Measurements from ENCODE around the gene BBLN.

The BBLN gene

GRCh38 chr9:128145951-128146351 lies 14.1 kb upstream of the BBLN start:
- Histone ChIP-seq H3K4me1 (ENCODE audit: control insufficient read depth, insufficient read depth, low read length) (no peaks in the 10 kb centered on the region), H3K36me3 (ENCODE audit: control insufficient read depth, insufficient read depth, low read length) (no peaks in the 10 kb centered on the region), H3K4me3 (ENCODE audit: insufficient read depth, low read depth, low read length) (no peak overlapping the region), H3K27ac (ENCODE audit: insufficient read depth, low read depth, low read length, poor library complexity, severe bottlenecking) (no peak overlapping the region), H3K9me3 (ENCODE audit: control insufficient read depth, low read length) (no peaks in the 10 kb centered on the region), H3K27me3 (ENCODE audit: control insufficient read depth, insufficient read depth, low read length, poor library complexity, severe bottlenecking) (no peaks in the 10 kb centered on the region)
- WGBS, 2 experiments: 85 to 87% methylated on average over 13 of the region's 13 CpGs

DNA sequence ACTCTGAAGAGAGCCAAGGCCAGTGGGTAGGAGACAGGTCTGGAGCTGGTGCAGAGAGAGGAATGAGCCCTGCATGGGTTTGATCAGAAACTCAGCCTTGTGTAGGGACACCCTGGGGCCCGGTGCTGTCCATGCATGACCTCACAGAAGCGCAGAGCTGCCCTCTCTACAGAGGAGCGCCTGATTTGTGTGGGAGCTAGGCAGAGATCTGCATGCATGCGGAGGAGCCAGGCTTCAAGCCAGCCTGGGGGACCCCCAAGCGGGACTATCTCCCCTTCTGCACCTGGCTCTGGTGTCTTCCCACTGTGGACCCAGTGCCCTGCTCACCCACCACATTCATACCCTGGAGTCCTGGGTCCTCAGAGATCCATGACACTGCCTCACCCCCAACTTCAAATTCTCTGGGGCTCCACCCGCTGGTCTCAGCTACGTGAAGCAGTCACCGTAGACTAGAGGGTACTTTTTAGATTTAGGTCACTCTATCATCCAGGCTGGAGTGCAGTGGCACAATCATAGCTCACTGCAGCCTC lies 13.4 kb upstream of the BBLN start:
- Histone ChIP-seq H3K27me3 (ENCODE audit: control insufficient read depth, insufficient read depth, low read length, poor library complexity, severe bottlenecking) (no peaks in the 10 kb centered on the region), H3K9me3 (ENCODE audit: control insufficient read depth, low read length) (no peaks in the 10 kb centered on the region), H3K4me3 (ENCODE audit: insufficient read depth, low read depth, low read length) (no peak overlapping the region), H3K36me3 (ENCODE audit: control insufficient read depth, insufficient read depth, low read length) (no peaks in the 10 kb centered on the region), H3K27ac (ENCODE audit: insufficient read depth, low read depth, low read length, poor library complexity, severe bottlenecking) (no peak overlapping the region), H3K4me1 (ENCODE audit: control insufficient read depth, insufficient read depth, low read length) (no peaks in the 10 kb centered on the region)
- 89 to 93% methylated on average over 8 of the region's 8 CpGs for WGBS, 2 experiments

GRCh38 chr9:128148509-128149000 lies 11.5 kb upstream of the BBLN start:
- Histone ChIP-seq H3K27me3 (ENCODE audit: control insufficient read depth, insufficient read depth, low read length, poor library complexity, severe bottlenecking) (no peaks in the 10 kb centered on the region), H3K27ac (ENCODE audit: insufficient read depth, low read depth, low read length, poor library complexity, severe bottlenecking) (no peak overlapping the region), H3K4me3 (ENCODE audit: insufficient read depth, low read depth, low read length) (no peak overlapping the region), H3K36me3 (ENCODE audit: control insufficient read depth, insufficient read depth, low read length) (no peaks in the 10 kb centered on the region), H3K9me3 (ENCODE audit: control insufficient read depth, low read length) (no peaks in the 10 kb centered on the region), H3K4me1 (ENCODE audit: control insufficient read depth, insufficient read depth, low read length) (no peaks in the 10 kb centered on the region)
- WGBS, 2 experiments: 91 to 95% methylated on average over 5 of the region's 5 CpGs

- Histone ChIP-seq H3K9me3 (ENCODE audit: control insufficient read depth, low read length) (no peaks in the 10 kb centered on the region), H3K27me3 (ENCODE audit: control insufficient read depth, insufficient read depth, low read length, poor library complexity, severe bottlenecking) (no peaks in the 10 kb centered on the region), H3K27ac (ENCODE audit: insufficient read depth, low read depth, low read length, poor library complexity, severe bottlenecking) (no peak within 1 kb of the TSS), H3K4me1 (ENCODE audit: control insufficient read depth, insufficient read depth, low read length) (no peaks in the 10 kb centered on the region), H3K36me3 (ENCODE audit: control insufficient read depth, insufficient read depth, low read length) (no peaks in the 10 kb centered on the region), H3K4me3 (ENCODE audit: insufficient read depth, low read depth, low read length) (no peak within 1 kb of the TSS)
- 86 to 87% methylated on average over 9 of the region's 9 CpGs for WGBS, 2 experiments
Measured at GRCh38 chr9:128149001-128149701, 10.9 kb upstream of the BBLN start, which contains the start of gene LCN2. Gene LCN2, plus strand, starts transcription at chr9:128149453. Its CDS starts 73 bp downstream, at chr9:128149526.

DNA sequence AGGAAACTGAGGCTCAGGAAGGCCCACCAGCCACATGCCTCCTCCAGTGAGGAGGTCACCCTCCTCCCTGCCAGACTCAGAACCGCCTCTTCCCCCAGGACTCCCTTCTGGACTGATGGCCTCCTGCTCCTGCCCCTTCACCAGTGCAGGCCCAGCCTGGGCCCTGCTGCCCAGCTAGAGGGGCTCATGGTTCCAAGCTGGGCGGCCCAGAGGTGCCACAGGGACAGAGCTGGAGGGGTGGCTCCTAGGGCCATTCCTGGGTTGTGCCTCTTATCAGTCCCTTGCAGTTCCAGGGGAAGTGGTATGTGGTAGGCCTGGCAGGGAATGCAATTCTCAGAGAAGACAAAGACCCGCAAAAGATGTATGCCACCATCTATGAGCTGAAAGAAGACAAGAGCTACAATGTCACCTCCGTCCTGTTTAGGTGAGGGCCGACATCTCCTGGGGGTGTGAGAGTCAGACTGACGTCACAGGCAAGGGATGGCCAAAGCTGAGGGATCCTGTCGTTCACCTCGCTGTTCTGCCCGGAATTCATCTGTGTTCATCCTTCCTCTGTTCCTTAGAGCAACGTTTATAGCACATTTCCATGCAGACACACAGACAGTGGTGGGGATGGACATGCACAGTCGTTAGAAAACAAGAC lies 10.0 kb upstream of the BBLN start:
- H3K27ac ChIP-seq (ENCODE audit: insufficient read depth, low read depth, low read length, poor library complexity, severe bottlenecking): no peak overlapping the region
- 87 to 88% methylated on average over 11 of the region's 11 CpGs for WGBS, 2 experiments

GRCh38 chr9:128150594-128151308 lies 9.3 kb upstream of the BBLN start:
- Histone ChIP-seq H3K4me1 (ENCODE audit: control insufficient read depth, insufficient read depth, low read length) (no peaks in the 10 kb centered on the region), H3K27me3 (ENCODE audit: control insufficient read depth, insufficient read depth, low read length, poor library complexity, severe bottlenecking) (no peaks in the 10 kb centered on the region), H3K9me3 (ENCODE audit: control insufficient read depth, low read length) (no peaks in the 10 kb centered on the region), H3K27ac (ENCODE audit: insufficient read depth, low read depth, low read length, poor library complexity, severe bottlenecking) (no peak overlapping the region), H3K4me3 (ENCODE audit: insufficient read depth, low read depth, low read length) (no peak overlapping the region), H3K36me3 (ENCODE audit: control insufficient read depth, insufficient read depth, low read length) (no peaks in the 10 kb centered on the region)
- 69 to 73% methylated on average over 19 of the region's 19 CpGs for whole genome bisulfite sequencing, 2 experiments

More for the DNA sequence above, 10.0 kb upstream of the BBLN start:
- H3K9me3 ChIP-seq (ENCODE audit: control insufficient read depth, low read length): no peaks in the 10 kb centered on the region
- no peak overlapping the region for H3K4me3 ChIP-seq (ENCODE audit: insufficient read depth, low read depth, low read length)
- H3K27me3 ChIP-seq (ENCODE audit: control insufficient read depth, insufficient read depth, low read length, poor library complexity, severe bottlenecking): no peaks in the 10 kb centered on the region
- H3K36me3 ChIP-seq (ENCODE audit: control insufficient read depth, insufficient read depth, low read length): no peaks in the 10 kb centered on the region
- H3K4me1 ChIP-seq (ENCODE audit: control insufficient read depth, insufficient read depth, low read length): no peaks in the 10 kb centered on the region

DNA sequence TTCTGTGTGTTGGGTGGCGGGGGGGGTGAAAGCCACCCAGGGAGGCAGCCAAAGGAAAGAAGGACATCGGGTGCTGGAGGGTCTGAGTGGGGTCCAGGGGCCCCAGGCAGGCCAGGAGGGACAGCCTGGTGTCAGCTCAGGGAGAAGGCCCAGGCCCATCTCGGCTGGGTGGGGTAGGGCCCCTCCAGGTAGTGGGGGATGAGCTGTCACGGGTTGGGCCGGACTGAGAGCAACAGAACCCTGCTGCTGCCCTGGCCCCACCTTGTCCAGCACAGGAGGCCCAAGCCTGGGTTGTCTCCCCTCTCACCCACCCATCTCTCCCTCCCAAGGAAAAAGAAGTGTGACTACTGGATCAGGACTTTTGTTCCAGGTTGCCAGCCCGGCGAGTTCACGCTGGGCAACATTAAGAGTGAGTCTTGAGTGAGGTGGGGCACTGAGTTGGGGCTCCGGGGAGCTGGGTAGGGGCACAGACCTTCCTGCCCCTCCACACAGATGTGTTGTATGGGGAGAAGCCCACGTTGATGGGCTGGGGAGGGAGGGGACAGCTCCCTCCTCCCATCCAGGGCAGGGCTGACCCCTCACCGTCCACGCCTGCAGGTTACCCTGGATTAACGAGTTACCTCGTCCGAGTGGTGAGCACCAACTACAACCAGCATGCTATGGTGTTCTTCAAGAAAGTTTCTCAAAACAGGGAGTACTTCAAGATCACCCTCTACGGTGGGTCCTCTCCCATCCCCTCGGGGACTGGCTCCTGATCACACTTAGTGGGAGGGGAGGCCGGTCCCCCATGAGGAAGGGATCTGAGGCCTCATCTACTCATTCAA lies 8.5 kb upstream of the BBLN start:
- Histone ChIP-seq H3K4me3 (ENCODE audit: insufficient read depth, low read depth, low read length) (no peak overlapping the region), H3K36me3 (ENCODE audit: control insufficient read depth, insufficient read depth, low read length) (no peaks in the 10 kb centered on the region), H3K4me1 (ENCODE audit: control insufficient read depth, insufficient read depth, low read length) (no peaks in the 10 kb centered on the region), H3K27ac (ENCODE audit: insufficient read depth, low read depth, low read length, poor library complexity, severe bottlenecking) (no peak overlapping the region), H3K9me3 (ENCODE audit: control insufficient read depth, low read length) (no peaks in the 10 kb centered on the region), H3K27me3 (ENCODE audit: control insufficient read depth, insufficient read depth, low read length, poor library complexity, severe bottlenecking) (no peaks in the 10 kb centered on the region)
- WGBS, 2 experiments: 84 to 87% methylated on average over 18 of the region's 18 CpGs

DNA sequence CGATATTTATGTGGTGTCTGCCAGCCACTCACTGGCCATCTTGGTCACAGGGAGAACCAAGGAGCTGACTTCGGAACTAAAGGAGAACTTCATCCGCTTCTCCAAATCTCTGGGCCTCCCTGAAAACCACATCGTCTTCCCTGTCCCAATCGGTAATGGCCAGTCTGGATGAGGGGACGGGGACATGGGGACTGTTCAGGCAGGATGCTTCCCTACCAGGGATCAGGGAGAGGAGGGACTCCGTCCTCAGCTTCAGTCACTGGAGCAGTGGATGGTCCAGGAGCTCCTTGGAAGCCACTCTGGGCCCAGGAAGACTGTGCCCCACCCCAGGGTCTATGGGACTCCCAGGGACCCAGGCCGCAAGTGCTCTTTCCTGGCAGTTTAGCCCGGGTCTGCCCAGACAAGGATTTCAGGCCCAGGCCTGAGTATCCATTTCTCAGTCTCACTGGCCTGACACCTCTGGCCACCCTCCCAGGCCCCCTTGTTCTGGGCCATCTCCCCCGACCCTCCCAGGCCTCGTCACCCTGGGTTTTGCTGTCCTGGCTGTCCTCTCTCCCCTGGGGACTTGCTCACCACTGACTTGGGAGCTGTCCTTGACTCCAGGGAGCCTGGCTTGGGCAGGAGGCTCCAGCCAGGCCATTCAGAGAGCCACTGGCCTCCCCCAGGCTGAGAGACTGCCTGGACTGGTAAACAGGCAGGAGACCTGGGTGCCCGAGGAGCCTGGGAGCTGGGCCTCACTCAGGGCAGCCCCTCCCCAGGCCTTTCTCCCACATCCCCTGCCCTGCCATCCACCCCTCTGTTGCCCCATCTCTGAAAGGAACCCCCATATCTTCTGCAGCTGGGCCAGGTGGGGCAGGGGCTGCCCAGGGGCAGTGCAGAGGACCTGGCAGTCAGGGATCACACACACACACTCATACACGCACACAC lies 7.7 kb upstream of the BBLN start:
- H3K27ac ChIP-seq (ENCODE audit: insufficient read depth, low read depth, low read length, poor library complexity, severe bottlenecking): no peak overlapping the region
- H3K9me3 ChIP-seq (ENCODE audit: control insufficient read depth, low read length): no peaks in the 10 kb centered on the region
- H3K4me3 ChIP-seq (ENCODE audit: insufficient read depth, low read depth, low read length): no peak overlapping the region
- WGBS, 2 experiments: 93 to 95% methylated on average over 13 of the region's 13 CpGs
- no peaks in the 10 kb centered on the region for H3K27me3 ChIP-seq (ENCODE audit: control insufficient read depth, insufficient read depth, low read length, poor library complexity, severe bottlenecking)
- H3K4me1 ChIP-seq (ENCODE audit: control insufficient read depth, insufficient read depth, low read length): no peaks in the 10 kb centered on the region
- no peaks in the 10 kb centered on the region for H3K36me3 ChIP-seq (ENCODE audit: control insufficient read depth, insufficient read depth, low read length)

Measured in ectodermal cell (in vitro differentiated cells).